Erythroblast (primary cell): Measurements from ENCODE around the gene ZNF729.
"Not testable (repeated sequence)": the region's sequence is repeated elsewhere in the genome, so short reads cannot be mapped to it uniquely, and the experiment has no call there.

ENCODE experiments used
- DNase-seq, 2 experiments: peaks; one replicate each; lab custom pipeline; 2025; lab: John Stamatoyannopoulos, UW
- GATA1 ChIP-seq: IDR thresholded peaks from 2 replicates; pipeline ENCODE4 v1.6.1; 2011; ENCODE audit warnings: low read depth, mild to moderate bottlenecking, control low read depth, low read length, moderate library complexity
- POLR2A ChIP-seq: IDR thresholded peaks from 2 replicates; pipeline ENCODE4 v1.6.1; 2011; ENCODE audit warnings: mild to moderate bottlenecking, low read length

Gene ZNF729

DNA sequence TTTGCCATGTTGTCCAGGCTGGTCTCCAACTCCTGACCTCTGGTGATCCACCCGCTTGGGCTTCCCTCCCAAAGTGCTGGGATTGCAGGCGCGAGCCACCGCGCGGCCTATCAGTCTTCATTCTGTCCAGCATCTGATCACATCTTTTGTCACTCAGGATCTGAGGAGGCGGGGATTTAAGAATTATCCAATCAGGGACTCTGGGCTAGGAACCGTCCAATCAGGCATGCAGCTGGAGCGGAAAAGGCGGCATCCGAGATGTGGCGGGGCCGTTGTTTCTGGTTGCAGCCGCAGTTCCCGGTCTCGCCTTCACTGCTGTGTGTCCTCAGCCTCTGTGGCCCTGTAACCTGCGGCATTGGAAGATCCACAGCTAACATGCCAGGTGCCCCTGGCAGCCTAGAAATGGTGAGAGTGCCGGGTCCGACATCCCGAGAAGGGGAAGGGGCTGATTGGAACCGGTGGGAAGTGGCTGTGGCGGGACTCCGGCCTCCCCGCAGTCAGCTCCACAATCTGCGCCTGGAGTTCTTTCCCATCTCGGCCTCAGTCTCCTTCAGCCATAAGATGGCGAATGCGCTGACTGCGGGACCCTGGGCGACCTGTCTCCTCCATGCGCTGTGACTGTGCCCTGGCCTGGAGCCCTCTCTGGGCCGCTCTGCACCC lies at the start of gene ZNF729:
TSS of gene ZNF729 (plus strand) at position 291 of the 660 bp plus-strand sequence. CDS start at position 376, 85 bp downstream.
- no peak for DNase-seq
- TF ChIP-seq GATA1 (no peak), POLR2A (no peak)

- TF ChIP-seq GATA1 (no peak), POLR2A (no peak)
- no peak for DNase-seq
Measured at GRCh38 chr19:22256856-22257255, 29.4 kb upstream of the ZNF729 start.

DNA sequence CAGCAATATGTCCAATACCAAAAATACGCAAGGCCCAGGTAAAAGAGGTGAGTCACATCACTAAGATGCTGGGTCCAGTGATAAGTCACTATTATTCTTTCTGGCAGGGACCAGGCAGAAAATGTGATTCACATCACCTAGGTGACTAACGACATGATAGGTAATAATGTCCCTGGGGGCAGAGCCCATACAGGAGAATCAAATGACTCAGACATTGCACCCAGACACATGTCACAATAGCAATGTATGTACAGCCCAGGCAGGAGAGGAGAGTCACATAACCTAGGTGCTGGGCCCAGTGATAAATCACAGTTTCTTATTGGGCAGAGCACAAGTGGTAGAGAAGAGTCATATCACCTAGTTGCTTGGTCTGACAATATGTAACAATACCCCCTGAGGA lies 28.9 kb upstream of the ZNF729 start:
- no peak for DNase-seq
- TF ChIP-seq POLR2A (no peak), GATA1 (no peak)

DNA sequence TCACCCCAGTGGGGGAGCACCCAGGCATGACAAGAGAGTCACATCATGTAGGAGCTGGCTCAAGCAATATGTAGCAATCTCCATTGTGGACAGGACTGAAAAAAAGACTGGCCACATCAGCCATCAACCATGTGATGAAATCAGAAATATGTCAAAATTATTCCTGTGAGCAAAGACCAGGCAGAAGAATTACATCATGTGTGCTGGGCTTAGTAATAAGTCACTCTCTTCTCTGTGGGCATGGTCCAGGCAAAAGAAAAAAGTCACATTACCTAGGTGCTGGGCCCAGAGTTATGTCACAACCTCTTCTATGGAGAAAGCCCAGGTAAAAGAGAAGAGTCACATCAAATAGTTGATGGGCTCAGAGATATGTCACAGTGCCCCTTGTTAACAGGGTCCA lies 28.3 kb upstream of the ZNF729 start:
- TF ChIP-seq POLR2A (no peak), GATA1 (no peak)
- no peak for DNase-seq

- TF ChIP-seq GATA1, result no peak
- no peak for TF ChIP-seq POLR2A
- no peak for DNase-seq
Measured at GRCh38 chr19:22260499-22260898, 25.7 kb upstream of the ZNF729 start.

GRCh38 chr19:22261596-22261995 lies 24.6 kb upstream of the ZNF729 start:
- no peak for TF ChIP-seq POLR2A
- TF ChIP-seq GATA1, result no peak
- DNase-seq, result no peak

- TF ChIP-seq POLR2A (no peak), GATA1 (no peak)
- DNase-seq, result no peak
Measured at GRCh38 chr19:22263121-22263520, 23.1 kb upstream of the ZNF729 start.

DNA sequence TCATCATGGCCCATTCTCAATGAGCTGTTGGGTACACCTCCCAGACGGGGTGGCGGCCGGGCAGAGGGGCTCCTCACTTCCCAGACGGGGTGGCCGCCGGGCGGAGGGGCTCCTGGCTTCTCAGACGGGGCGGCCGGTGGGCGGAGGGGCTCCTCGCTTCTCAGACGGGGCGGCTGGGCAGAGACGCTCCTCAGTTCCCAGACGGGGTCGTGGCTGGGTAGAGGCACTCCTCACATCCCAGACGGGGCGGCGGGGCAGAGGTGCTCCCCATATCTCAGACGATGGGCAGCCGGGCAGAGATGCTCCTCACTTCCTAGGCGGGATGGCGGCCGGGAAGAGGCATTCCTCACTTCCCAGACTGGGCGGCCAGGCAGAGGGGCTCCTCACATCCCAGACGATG lies 35.3 kb downstream of the ZNF729 start:
- DNase-seq, result not testable (repeated sequence)

DNA sequence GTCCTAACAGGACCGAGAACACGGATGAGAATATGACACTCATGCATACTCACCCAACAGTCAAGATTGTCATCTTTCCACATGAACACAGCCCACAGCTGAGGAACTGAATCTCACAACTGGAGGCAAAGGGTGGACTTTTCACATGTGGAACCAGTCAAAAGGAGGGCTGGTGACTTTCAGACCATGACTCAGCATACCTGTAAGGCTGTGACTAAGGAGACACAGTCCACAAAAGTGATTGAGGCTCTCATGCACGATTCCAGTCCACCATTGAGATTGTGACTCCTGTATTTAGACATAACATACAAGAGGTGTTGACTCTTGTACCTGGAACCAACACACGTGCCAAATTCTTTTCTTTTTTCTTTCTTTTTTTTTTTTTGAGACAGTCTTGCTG lies 40.0 kb downstream of the ZNF729 start:
- TF ChIP-seq GATA1 (no peak), POLR2A (no peak)
- no peak for DNase-seq

DNA sequence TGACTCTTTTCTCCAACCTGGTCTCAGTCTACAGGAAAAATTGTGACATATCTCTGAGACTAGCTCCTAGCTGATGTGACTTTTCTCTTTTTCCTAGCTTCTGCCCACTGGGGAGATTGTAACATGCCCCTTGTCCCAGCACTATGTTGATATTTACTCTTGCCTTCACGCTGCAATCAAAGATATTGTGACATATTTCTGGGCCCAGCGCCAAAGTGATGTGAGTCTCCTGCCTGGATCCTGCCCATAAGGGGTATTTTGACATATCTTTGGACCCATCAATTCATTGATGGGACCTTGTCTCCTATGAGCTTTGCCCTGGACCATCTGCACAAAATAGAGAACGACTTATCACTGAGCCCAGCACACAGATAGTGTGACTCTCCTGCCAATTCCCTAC lies 41.1 kb downstream of the ZNF729 start:
- DNase-seq, result no peak
- no peak for TF ChIP-seq GATA1
- no peak for TF ChIP-seq POLR2A

DNA sequence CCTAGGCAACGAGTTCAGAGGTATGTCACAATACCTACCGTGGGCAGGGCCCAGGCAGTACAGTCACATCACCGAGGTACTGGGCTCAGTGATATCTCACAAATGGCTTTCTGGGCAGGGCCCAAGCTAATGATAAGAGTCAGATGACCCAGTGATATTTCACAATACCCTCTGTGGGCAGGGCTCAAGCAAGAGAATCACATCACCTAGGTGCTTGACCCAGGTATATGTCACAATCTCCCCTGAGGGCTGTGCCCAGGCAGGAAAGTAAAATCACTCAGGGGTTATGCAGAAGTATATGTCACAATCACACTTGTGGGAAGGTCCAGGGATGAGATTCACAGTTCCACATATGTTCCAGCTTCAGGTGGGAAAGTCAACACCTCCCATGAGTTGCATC lies 45.3 kb downstream of the ZNF729 start:
- TF ChIP-seq POLR2A, result no peak
- DNase-seq, result no peak

GRCh38 chr19:22332924-22333323 lies 46.7 kb downstream of the ZNF729 start:
- TF ChIP-seq POLR2A, result no peak
- DNase-seq, result no peak

- no peak for DNase-seq
- TF ChIP-seq POLR2A (no peak), GATA1 (no peak)
Measured at GRCh38 chr19:22335716-22336115, 49.5 kb downstream of the ZNF729 start.

DNA sequence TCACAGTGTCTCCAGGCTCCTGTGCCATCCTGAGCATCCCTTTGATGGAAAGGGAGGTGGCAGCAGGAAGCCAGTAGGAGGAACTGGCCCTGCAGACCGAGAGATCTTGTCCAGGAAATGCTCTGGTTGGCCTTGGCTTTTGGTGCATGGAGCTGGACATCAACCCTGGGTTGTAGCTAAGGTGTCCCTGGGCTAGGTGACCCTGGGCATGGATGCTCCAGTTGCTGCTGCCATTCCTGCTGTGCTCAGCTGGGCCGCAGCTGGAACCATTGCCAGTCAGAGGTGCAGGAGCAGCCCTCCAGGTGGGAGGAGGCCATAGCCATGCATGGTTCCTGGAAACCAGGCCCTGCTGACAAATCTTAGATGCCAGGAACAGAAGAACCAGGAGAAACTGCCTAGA lies 68.4 kb downstream of the ZNF729 start:
- no peak for DNase-seq
- TF ChIP-seq POLR2A (no peak), GATA1 (no peak)
